Measurements from ENCODE around the gene MED27. TPM values are rescaled to one million over a fixed set of nuclear protein-coding genes. Genes with fewer than 3 reads are reported as not detected.

The MED27 gene
- total and polyA plus RNA-seq, 2 of the 13 experiments (the other 11 are each of a cell fraction or from before 2014, with no cell fraction given), result 16.9 to 19.0 TPM

- H3K4me2 ChIP-seq (ENCODE audit: low read depth, low read length), result no peak overlapping the region
- H3K4me3 ChIP-seq (replicated peaks in 1 of 3; ENCODE audit: insufficient read depth in 1 of 3, low read depth in 2 of 3, low read length in 3 of 3), result no peak overlapping the region
- no peak for TF ChIP-seq ZNF549 (CRISPR knock-in tag; IDR thresholded peaks at IDR 0.05)
- TF ChIP-seq, protein P1, sequence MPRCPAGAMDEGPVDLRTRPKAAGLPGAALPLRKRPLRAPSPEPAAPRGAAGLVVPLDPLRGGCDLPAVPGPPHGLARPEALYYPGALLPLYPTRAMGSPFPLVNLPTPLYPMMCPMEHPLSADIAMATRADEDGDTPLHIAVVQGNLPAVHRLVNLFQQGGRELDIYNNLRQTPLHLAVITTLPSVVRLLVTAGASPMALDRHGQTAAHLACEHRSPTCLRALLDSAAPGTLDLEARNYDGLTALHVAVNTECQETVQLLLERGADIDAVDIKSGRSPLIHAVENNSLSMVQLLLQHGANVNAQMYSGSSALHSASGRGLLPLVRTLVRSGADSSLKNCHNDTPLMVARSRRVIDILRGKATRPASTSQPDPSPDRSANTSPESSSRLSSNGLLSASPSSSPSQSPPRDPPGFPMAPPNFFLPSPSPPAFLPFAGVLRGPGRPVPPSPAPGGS (CRISPR knock-in tag; IDR thresholded peaks at IDR 0.05), result no peak
- no peak for TF ChIP-seq ZNF496 (CRISPR knock-in tag; IDR thresholded peaks at IDR 0.05; ENCODE audit: insufficient replicate concordance)
- no peak for TF ChIP-seq SMC3 (IDR thresholded peaks at IDR 0.05; ENCODE audit: low read length)
- TF ChIP-seq NFATC3 (CRISPR knock-in tag; IDR thresholded peaks at IDR 0.05), result no peak
- TF ChIP-seq MED13 (CRISPR knock-in tag; IDR thresholded peaks at IDR 0.05), result no peak
- TF ChIP-seq LCORL (IDR thresholded peaks at IDR 0.05), result no peak
- TF ChIP-seq LCORL (CRISPR knock-in tag; IDR thresholded peaks at IDR 0.05), result no peak
- no peak for TF ChIP-seq ZNF503 (CRISPR knock-in tag; IDR thresholded peaks at IDR 0.05)
- TF ChIP-seq ZNF101 (CRISPR knock-in tag; IDR thresholded peaks at IDR 0.05; ENCODE audit: borderline replicate concordance, low read depth), result no peak
- no peak for TF ChIP-seq ZNF431 (CRISPR knock-in tag; IDR thresholded peaks at IDR 0.05; ENCODE audit: borderline replicate concordance, low read depth)
- no peak for TF ChIP-seq SIX4 (CRISPR knock-in tag; IDR thresholded peaks at IDR 0.05)
- TF ChIP-seq, protein P2, sequence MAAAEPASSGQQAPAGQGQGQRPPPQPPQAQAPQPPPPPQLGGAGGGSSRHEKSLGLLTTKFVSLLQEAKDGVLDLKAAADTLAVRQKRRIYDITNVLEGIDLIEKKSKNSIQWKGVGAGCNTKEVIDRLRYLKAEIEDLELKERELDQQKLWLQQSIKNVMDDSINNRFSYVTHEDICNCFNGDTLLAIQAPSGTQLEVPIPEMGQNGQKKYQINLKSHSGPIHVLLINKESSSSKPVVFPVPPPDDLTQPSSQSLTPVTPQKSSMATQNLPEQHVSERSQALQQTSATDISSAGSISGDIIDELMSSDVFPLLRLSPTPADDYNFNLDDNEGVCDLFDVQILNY (CRISPR knock-in tag; conservative IDR thresholded peaks at IDR 0.05), result no peak
- TF ChIP-seq GATA4 (IDR thresholded peaks at IDR 0.05; ENCODE audit: borderline replicate concordance, low read depth), result no peak
- H3K27ac ChIP-seq (ENCODE audit: extremely low read length, insufficient read depth, low read length), result no peak overlapping the region
- H3K36me3 ChIP-seq (replicated peaks in 1 of 2; ENCODE audit: control insufficient read depth in 1 of 2, insufficient read depth in 2 of 2, low read length in 2 of 2), result peaks cover 1 to 11% of the 10 kb centered on the region in 2 experiments; a peak in 2 of 5 replicates
- H3K4me1 ChIP-seq (ENCODE audit: insufficient read depth, low read length), result no peaks in the 10 kb centered on the region
- 88% methylated on average over 12 of the region's 12 CpGs for WGBS (ENCODE audit: low lambda C conversion rate)
- intact Hi-C loops (cut with micrococcal nuclease; ENCODE audit: unreplicated experiment) (no loop called here), in situ Hi-C loops (cut with HindIII; ENCODE audit: extremely low pct_ligation_motif_present, low pct_unique_long_range_greater_than_20kb) (no loop called here)
- H2AFZ ChIP-seq (ENCODE audit: low read length), result no peak overlapping the region
- H3K9ac ChIP-seq (ENCODE audit: insufficient read depth, low read depth, low read length), result no peak overlapping the region
- no peaks in the 10 kb centered on the region for H3K27me3 ChIP-seq (ENCODE audit: control insufficient read depth in 1 of 2, insufficient read depth in 2 of 2, low read length in 2 of 2)
- no peak for FAIRE-seq
- no peak for DNase-seq (ENCODE audit: low spot score)
- no peak for ATAC-seq
- H3K79me2 ChIP-seq (ENCODE audit: insufficient read depth, low read length), result no peaks in the 10 kb centered on the region
- ChIA-PET POLR2A (no interaction called here), CTCF (ENCODE audit: low intra/inter-chr PET ratio, low total read pairs) (no interaction called here)
- H3K9me3 ChIP-seq (ENCODE audit: low read length), result no peaks in the 10 kb centered on the region
- H4K20me1 ChIP-seq (ENCODE audit: insufficient read depth, low read length), result no peaks in the 10 kb centered on the region
- BruUV-seq (replicated peaks), result no TSS peak
These were observed 221.5 kb downstream of the MED27 start for GRCh38 chr9:131858147-131858546.
